Stimulated activated memory B cell treated with anti-CD40 and anti-IgM and Interleukin-4, amounts not matched to agents 10 μg/mL and 1 μg/mL and 100 μg/mL, for 72 hours (primary cell): Measurements from ENCODE around the gene BSPH1.

Source experiments
- ATAC-seq: fragments of 150-1000 bp; cut with Tn5 transposase; 2 replicates; pipeline ENCODE4 v1.10.0; 2021
- H3K27ac Mint-ChIP-seq: one replicate; pipeline ENCODE4 v1.8.0; 2022; ENCODE audit warnings: mild to moderate bottlenecking, mixed read lengths
- H3K27me3 Mint-ChIP-seq: one replicate; pipeline ENCODE4 v1.8.0; 2022; ENCODE audit warnings: mixed read lengths
- H3K36me3 Mint-ChIP-seq: one replicate; pipeline ENCODE4 v1.8.0; 2022; ENCODE audit warnings: mixed read lengths
- H3K4me1 Mint-ChIP-seq: one replicate; pipeline ENCODE4 v1.8.0; 2022; ENCODE audit warnings: mixed read lengths
- H3K4me3 Mint-ChIP-seq: one replicate; pipeline ENCODE4 v1.8.0; 2022; ENCODE audit warnings: mild to moderate bottlenecking, moderate library complexity, mixed read lengths
- H3K9me3 Mint-ChIP-seq: one replicate; pipeline ENCODE4 v1.8.0; 2022; ENCODE audit warnings: mixed read lengths

BSPH1 gene, protein sequence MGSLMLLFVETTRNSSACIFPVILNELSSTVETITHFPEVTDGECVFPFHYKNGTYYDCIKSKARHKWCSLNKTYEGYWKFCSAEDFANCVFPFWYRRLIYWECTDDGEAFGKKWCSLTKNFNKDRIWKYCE

DNA sequence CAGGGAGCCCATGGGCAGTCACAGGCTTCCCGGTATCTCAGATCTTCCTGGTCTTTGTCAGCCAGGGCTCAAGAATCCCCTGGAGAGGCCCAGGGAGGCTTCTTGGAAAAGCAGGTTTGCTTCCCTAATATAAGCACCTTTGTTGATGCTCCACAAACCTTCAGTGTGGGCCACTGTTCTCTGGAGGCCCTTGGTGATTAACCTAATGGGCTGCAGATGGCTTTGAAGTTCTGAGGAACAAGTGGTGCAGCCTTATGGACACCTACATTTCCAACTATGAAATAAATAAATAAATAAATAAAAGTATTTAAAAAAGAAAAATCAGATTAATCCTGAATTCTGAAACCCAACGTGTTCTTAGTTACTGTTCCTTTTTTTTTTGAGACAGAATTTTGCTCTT, at the start of gene BSPH1:
BSPH1 (minus strand) TSS at position 101 of the 400 bp plus-strand sequence; CDS start at position 12, 89 bp downstream.
- ATAC-seq, result no peak
- Mint-ChIP-seq H3K27ac (no peak within 1 kb of the TSS), H3K9me3 (peaks cover 6% of the 10 kb centered on the region), H3K27me3 (peaks cover 52% of the 10 kb centered on the region), H3K4me1 (no peaks in the 10 kb centered on the region), H3K36me3 (no peaks in the 10 kb centered on the region), H3K4me3 (no peak within 1 kb of the TSS)

DNA sequence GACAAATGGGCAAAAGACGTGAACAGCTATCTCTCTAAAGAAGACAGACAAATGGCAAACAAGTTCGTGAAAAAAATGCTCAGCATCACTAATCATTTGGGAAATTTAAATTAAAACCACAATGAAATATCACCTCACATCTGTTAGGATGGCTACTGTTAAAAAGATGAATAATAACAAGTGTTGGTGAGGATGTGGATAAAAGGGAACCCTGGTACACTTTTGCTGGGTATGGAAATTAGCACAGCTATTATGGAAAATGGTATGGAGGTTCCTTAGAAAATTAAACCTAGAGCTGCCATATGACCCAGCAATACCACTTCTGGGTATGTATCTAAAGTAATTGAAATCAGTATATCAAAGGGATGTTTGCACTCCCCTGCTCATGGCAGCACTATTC, 44.8 kb upstream of the BSPH1 start:
- no peak for ATAC-seq
- H3K9me3 Mint-ChIP-seq, result peaks cover 9% of the 10 kb centered on the region
- no peaks in the 10 kb centered on the region for H3K36me3 Mint-ChIP-seq
- H3K4me3 Mint-ChIP-seq, result no peak overlapping the region
- no peak overlapping the region for H3K27ac Mint-ChIP-seq
- H3K4me1 Mint-ChIP-seq, result no peaks in the 10 kb centered on the region
- H3K27me3 Mint-ChIP-seq, result peaks cover 35% of the 10 kb centered on the region

DNA sequence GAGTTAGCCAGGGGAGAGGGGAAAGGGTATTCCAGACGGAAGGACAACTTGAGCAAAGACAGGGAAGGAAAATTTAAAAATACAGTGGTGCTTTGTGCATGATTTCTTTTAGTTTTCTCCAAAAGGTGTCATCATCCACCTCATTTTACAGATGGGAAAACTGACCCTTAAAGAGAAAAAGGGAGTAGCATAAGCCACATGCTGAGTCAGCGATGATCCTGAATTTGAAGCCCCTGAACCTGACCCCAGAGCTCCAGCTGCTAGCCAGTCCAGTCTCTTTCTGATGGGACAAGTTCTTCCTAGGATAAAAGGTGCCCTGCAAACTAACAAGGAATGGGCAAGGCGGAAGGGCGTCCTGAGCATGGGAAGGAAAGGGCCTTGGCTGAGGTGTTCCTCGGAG, 41.6 kb upstream of the BSPH1 start:
- Mint-ChIP-seq H3K27me3 (peaks cover 26% of the 10 kb centered on the region), H3K4me1 (no peaks in the 10 kb centered on the region), H3K9me3 (peaks cover 4% of the 10 kb centered on the region), H3K36me3 (no peaks in the 10 kb centered on the region), H3K27ac (no peak overlapping the region), H3K4me3 (no peak overlapping the region)
- no peak for ATAC-seq

DNA sequence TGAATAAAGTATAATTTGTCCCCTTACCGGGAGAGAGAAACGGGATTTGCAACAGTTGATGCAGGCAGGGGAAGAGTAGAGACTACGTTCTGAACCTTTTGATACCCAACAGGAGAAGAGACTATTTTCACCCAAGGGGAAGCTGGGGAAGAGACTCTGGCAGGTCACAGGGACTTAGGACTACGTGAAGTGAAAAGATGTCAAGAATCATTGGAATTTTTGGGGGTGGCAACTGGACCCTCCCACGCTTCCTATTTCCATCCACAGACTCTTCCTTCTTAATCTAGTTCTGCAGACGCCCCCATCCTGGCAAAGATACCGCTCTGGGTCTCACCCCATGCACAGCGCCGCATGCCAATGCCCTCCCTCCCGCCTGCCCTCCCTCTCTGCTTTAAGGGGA, 38.1 kb upstream of the BSPH1 start:
- peaks cover 57% of the 10 kb centered on the region for H3K27me3 Mint-ChIP-seq
- ATAC-seq, result no peak
- no peaks in the 10 kb centered on the region for H3K36me3 Mint-ChIP-seq
- H3K9me3 Mint-ChIP-seq, result peaks cover 11% of the 10 kb centered on the region
- no peak overlapping the region for H3K27ac Mint-ChIP-seq
- no peaks in the 10 kb centered on the region for H3K4me1 Mint-ChIP-seq
- no peak overlapping the region for H3K4me3 Mint-ChIP-seq

DNA sequence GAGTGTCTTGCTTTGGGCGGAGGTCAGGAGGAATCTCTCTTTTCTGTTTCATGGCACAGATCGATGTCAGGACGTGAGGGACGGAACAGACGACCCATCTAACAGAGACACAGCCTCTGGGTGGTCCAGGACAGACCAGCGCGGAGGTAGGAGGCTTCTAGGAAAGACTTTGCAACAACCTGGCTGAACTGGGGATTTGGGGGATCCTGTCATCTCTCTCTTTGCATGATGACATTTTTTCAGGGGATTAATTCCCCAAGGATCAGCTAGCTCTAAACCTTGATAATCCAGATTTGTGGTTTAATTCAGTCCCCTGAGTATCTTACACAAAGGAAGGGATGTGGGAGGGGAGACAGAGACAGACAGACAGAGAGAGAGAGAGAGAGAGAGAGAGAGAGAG, 37.5 kb upstream of the BSPH1 start:
- no peaks in the 10 kb centered on the region for H3K4me1 Mint-ChIP-seq
- H3K4me3 Mint-ChIP-seq, result no peak overlapping the region
- no peak for ATAC-seq
- H3K27ac Mint-ChIP-seq, result no peak overlapping the region
- H3K36me3 Mint-ChIP-seq, result no peaks in the 10 kb centered on the region
- peaks cover 11% of the 10 kb centered on the region for H3K9me3 Mint-ChIP-seq
- H3K27me3 Mint-ChIP-seq, result peaks cover 64% of the 10 kb centered on the region

DNA sequence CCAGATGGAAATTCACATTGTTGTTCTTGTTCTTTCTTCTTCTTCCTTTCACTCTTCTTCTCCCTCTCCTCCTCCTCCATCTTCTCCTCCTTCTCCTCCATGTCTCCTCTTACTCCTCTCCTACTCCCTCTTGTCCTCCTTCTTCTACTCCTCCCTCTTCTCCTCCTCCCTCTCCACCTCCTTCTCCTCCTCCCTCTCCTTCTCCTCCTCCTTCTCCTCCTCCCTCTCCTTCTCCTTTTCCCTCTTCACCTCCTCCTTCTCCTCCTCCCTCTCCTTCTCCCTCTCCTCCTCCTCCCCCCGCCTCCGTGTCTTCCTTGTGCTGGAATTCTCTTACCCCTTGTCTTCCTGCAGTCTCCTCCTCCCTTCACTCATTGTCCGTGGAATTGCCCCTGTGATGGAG, 33.5 kb upstream of the BSPH1 start:
- Mint-ChIP-seq H3K27me3 (peaks cover 75% of the 10 kb centered on the region), H3K4me1 (no peaks in the 10 kb centered on the region), H3K27ac (no peak overlapping the region), H3K9me3 (peaks cover 16% of the 10 kb centered on the region), H3K36me3 (no peaks in the 10 kb centered on the region), H3K4me3 (no peak overlapping the region)
- ATAC-seq, result no peak

DNA sequence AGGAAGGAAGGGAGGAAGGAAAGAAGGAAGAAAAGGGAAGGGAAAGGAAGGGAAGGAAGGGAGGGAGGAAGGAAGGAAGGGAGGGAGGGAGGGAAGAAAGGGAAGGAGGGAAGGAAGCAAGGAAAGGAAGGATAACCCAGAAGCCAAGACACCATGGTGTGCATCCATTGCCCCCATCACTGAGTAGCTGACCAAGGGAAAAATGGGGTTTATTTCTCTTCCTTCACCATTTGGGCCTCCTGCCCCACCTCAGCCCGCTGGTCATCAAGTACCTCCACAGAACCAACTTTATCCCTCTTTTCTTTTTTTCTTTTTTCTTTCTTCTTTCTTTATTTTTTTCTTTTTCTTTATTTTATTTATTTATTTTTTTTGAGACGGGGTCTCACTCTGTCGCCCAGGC, 31.5 kb upstream of the BSPH1 start:
- Mint-ChIP-seq H3K4me3 (no peak overlapping the region), H3K27me3 (peaks cover 76% of the 10 kb centered on the region)

DNA sequence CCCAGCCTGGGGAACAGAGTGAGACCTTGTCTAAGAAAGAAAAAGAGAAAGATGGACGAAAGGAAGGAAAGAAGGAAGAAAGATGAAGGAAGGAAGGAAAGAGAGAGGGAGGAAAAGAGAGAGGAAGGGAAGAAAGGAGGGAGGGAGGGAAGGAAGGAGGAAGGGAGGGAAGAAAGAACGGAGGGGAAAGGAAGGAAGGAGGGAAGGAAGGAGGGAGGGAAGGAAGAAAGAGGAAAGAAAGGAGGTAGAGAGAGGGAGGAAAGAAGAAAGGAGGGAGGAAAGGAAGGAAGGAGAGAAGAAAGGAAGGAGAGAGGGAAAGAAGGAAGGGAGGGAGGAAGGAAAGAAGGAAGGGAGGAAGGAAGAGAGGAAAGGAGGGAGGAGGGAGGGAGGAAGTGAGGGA, 31.0 kb upstream of the BSPH1 start:
- Mint-ChIP-seq H3K4me3 (no peak overlapping the region), H3K27me3 (peaks cover 72% of the 10 kb centered on the region), H3K36me3 (no peaks in the 10 kb centered on the region), H3K27ac (no peak overlapping the region), H3K9me3 (peaks cover 14% of the 10 kb centered on the region), H3K4me1 (no peaks in the 10 kb centered on the region)
- ATAC-seq, result no peak

More for the DNA sequence above, 31.5 kb upstream of the BSPH1 start:
- no peak for ATAC-seq
- H3K4me1 Mint-ChIP-seq, result no peaks in the 10 kb centered on the region
- H3K36me3 Mint-ChIP-seq, result no peaks in the 10 kb centered on the region
- H3K9me3 Mint-ChIP-seq, result peaks cover 16% of the 10 kb centered on the region
- no peak overlapping the region for H3K27ac Mint-ChIP-seq

DNA sequence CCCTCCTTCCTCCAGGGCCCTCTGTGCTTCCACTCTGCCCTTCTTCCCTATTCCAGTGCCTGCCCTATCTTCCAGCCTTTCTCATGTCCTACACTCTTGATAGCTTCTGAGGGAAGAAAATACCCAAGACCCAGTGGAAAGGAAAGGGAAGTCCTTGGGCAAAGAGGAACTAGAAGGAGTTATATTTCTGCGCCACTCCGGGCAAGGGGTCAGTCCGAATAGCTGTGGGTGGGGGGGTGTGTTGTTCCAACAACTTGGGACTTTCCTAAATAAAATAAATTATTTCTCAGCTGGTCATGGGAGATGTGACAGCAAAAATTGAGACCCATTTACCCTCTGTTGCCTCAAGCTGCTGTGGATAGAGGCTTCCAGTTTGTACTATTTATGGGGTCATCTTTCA, 28.7 kb upstream of the BSPH1 start:
- H3K27me3 Mint-ChIP-seq, result peaks cover 67% of the 10 kb centered on the region
- ATAC-seq, result no peak
- no peaks in the 10 kb centered on the region for H3K36me3 Mint-ChIP-seq
- no peak overlapping the region for H3K4me3 Mint-ChIP-seq
- H3K27ac Mint-ChIP-seq, result no peak overlapping the region
- no peaks in the 10 kb centered on the region for H3K4me1 Mint-ChIP-seq
- H3K9me3 Mint-ChIP-seq, result peaks cover 5% of the 10 kb centered on the region

DNA sequence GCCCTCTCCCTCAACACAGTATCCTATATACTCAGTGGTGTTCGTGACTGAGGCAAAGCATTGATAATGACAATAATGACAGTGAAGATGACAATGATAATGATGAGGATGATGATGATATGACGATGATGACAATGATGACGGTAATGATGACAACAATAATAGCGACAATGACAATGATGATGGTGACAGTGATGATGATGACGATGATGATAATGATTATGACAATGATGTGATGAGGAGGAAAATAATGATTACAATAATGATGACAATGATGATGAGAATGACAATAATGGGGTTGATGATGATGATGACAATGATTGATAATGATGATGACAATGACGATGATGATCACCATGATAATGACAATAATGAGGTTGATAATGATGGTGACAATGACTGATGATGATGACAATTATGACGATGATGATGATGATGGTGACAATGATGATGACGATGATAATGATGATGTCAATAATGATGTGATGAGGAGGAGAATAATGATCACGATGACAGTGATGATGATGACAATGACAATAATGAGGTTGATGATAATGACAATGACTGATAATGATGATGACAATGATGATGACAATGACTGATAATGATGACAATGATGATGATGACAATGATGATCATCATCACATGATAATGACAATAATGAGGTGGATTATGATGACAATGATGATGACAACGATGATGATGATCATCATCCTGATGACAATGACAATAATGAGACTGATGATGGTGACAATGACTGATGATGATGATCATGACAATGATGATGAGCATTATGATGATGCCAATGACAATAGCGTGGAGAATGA, 19.2 kb upstream of the BSPH1 start:
- no peak overlapping the region for H3K27ac Mint-ChIP-seq
- H3K4me3 Mint-ChIP-seq, result no peak overlapping the region
- H3K4me1 Mint-ChIP-seq, result no peaks in the 10 kb centered on the region
- H3K36me3 Mint-ChIP-seq, result no peaks in the 10 kb centered on the region
- peaks cover 1% of the 10 kb centered on the region for H3K27me3 Mint-ChIP-seq
- no peak for ATAC-seq
- peaks cover 3% of the 10 kb centered on the region for H3K9me3 Mint-ChIP-seq

DNA sequence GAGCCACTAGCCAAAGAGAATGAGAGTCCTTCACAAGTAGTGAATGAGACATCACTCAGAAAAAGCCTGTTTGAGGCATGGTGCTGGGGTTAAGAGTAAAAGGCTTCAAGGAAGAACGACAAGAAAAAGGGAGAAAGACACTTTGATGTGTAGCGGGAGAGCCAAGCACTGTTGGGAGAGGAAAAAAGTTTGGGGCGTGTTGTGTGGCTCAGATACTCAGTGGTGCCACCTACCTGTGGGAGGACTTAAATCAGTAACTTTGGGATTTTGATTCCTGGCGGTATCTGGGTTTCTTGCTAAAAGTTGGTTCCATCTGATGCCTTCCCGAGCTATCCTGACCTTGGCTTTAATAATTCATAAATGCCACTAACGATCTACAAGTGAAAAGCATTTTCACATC, 14.8 kb upstream of the BSPH1 start:
- H3K27me3 Mint-ChIP-seq, result peaks cover 18% of the 10 kb centered on the region
- ATAC-seq, result no peak
- H3K4me1 Mint-ChIP-seq, result no peaks in the 10 kb centered on the region
- H3K9me3 Mint-ChIP-seq, result peaks cover 3% of the 10 kb centered on the region
- H3K36me3 Mint-ChIP-seq, result no peaks in the 10 kb centered on the region
- H3K27ac Mint-ChIP-seq, result no peak overlapping the region
- no peak overlapping the region for H3K4me3 Mint-ChIP-seq

DNA sequence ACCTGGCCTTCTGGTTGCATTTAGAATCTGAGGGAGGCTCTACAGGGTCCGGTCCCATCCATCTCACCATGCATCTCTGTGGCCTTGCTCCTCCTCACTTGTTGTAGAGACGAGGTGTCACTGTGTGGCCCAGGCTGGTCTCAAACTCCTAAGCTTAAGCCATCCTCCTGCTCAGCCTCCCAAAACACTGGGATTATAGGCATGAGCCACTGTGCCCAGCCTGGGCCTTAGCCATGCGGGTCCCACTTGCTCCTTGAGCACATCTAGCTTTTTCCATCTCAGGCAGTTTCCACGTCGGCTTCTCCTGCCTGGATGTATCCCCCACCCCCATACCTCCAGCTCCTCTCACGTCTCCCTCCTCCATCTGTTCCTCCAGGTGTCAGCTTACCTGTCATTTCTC, 12.3 kb upstream of the BSPH1 start:
- H3K36me3 Mint-ChIP-seq, result no peaks in the 10 kb centered on the region
- peaks cover 3% of the 10 kb centered on the region for H3K9me3 Mint-ChIP-seq
- peaks cover 24% of the 10 kb centered on the region for H3K27me3 Mint-ChIP-seq
- no peaks in the 10 kb centered on the region for H3K4me1 Mint-ChIP-seq
- H3K4me3 Mint-ChIP-seq, result no peak overlapping the region
- no peak for ATAC-seq
- H3K27ac Mint-ChIP-seq, result no peak overlapping the region

DNA sequence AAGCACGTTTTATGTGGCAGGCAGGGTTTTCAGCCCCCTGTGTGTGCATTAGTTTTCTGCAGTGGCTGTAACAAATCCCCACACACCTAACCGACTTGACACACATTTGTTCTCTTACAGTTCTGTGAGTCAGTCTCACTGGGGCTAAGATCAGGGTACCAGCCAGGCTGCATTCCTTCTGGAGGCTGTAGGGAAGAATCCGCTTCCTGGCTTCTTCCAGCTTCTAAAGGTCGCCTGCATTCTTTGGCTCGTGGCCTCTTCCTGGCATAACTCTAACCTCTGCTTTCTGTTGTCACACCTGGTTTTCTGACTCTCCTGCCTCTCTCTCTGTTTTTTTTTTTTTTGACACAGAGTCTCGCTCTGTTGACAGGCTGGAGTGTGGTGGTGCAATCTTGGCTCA, 8.9 kb upstream of the BSPH1 start:
- no peak overlapping the region for H3K27ac Mint-ChIP-seq
- H3K4me1 Mint-ChIP-seq, result no peaks in the 10 kb centered on the region
- no peaks in the 10 kb centered on the region for H3K36me3 Mint-ChIP-seq
- peaks cover 33% of the 10 kb centered on the region for H3K27me3 Mint-ChIP-seq
- H3K9me3 Mint-ChIP-seq, result peaks cover 6% of the 10 kb centered on the region
- H3K4me3 Mint-ChIP-seq, result no peak overlapping the region
- ATAC-seq, result no peak

DNA sequence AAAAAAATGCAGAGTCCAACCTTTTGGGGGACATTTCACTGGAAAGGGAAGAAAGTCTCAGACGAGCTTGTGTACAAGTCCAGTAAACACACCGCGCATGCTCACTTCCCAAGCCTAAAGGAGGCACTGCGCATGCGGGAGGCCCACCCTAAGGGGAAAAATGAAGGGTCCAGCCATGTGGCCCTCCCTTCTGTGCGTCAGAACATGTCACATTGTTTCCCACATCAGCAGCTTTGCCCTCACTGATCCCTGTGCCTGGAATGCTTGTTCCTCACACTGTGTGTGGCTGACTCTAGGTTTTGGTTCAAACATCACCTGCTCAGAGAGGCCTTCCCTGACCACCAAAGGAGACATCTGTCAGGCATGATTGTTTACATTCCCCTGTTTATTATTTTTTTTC, 6.8 kb upstream of the BSPH1 start:
- Mint-ChIP-seq H3K9me3 (peaks cover 6% of the 10 kb centered on the region), H3K27me3 (peaks cover 32% of the 10 kb centered on the region), H3K36me3 (no peaks in the 10 kb centered on the region), H3K4me1 (no peaks in the 10 kb centered on the region), H3K27ac (no peak overlapping the region), H3K4me3 (no peak overlapping the region)
- ATAC-seq, result no peak

DNA sequence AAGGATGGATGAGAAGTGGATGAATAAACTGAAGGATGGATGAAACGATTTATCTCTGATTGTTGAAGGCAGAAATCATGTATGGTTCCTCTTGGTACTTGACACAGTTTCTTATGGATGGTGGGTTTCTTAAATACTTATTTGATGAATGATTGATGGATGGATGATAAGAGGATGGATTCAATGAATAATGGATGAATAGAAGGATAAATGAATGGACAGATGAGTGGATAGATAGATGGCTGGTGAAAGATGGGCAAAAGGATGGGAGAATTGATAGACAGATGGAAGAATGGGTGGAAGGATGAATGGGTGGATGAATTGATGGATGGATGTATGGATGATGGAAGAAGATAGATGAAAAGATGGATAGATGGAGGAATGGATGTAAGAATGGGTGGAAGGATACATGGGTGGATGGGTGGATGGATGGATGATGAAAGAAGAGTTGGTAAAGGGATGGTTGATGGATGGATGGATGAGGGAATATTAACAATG, 4.3 kb upstream of the BSPH1 start:
- ATAC-seq, result no peak
- H3K27me3 Mint-ChIP-seq, result peaks cover 38% of the 10 kb centered on the region
- peaks cover 6% of the 10 kb centered on the region for H3K9me3 Mint-ChIP-seq
- no peaks in the 10 kb centered on the region for H3K4me1 Mint-ChIP-seq
- H3K36me3 Mint-ChIP-seq, result no peaks in the 10 kb centered on the region
- no peak overlapping the region for H3K4me3 Mint-ChIP-seq
- no peak overlapping the region for H3K27ac Mint-ChIP-seq

DNA sequence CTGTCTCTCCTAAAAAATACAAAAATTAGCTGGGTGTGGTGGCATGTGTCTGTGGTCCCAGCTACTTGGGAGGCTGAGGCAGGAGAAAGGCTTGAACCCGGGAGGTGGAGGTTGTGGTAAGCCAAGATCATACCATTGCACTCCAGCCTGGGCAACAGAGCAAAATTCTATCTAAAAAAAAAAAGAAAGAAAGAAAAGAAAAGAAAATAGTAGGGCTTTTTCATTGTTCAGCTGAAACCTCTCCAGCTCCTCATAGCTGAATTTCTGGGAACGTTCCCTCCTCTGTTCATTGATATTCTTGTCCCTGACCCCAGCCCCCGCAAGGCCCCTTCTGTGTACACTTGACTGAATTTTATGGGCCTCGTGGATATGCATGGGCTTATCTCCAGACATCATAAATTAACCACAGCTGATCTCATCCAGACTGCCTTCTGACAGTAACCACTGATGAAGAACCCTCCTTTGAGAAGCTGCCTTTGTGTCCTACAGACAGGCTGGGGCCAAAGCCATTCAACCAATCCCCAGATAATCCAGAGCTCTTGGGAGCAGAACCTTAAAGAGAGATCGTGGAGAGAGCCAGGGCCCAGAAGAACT, 2.3 kb upstream of the BSPH1 start, which contains the start of gene ELSPBP1:
ELSPBP1 (plus strand) TSS at position 424 of the 594 bp plus-strand sequence. CDS start 14,036 bp downstream, outside the sequence.
- Mint-ChIP-seq H3K4me3 (no peak within 1 kb of the TSS), H3K27me3 (peaks cover 50% of the 10 kb centered on the region), H3K4me1 (no peaks in the 10 kb centered on the region), H3K9me3 (peaks cover 6% of the 10 kb centered on the region), H3K27ac (no peak within 1 kb of the TSS), H3K36me3 (no peaks in the 10 kb centered on the region)
- ATAC-seq, result no peak
